K562 (cell line): ENCODE results near the gene SGMS1. TPM values are rescaled to one million over a fixed set of nuclear protein-coding genes. Genes with fewer than 3 reads are reported as not detected.

Experiments
- BHLHE40 ChIP-seq: IDR thresholded peaks from 2 replicates; pipeline ENCODE4 v1.6.1; 2011; ENCODE audit warnings: low read length, improper control_type of control experiment
- BRD9 ChIP-seq: fragments of 450-650 bp; IDR thresholded peaks from 2 replicates; pipeline ENCODE4 v1.6.1; 2018; ENCODE audit warnings: low read depth; ENCODE audit not compliant: partially characterized antibody
- C11orf30 ChIP-seq: fragments of 450-650 bp; IDR thresholded peaks from 2 replicates; pipeline ENCODE4 v1.6.1; 2016; ENCODE audit warnings: low read depth, mild to moderate bottlenecking
- CBX3 ChIP-seq, 2 experiments: IDR thresholded peaks; 1 replicate in 1 of 2; 2 replicates in 1 of 2; pipeline ENCODE4 v1.6.1; 2012; ENCODE audit warnings: inconsistent platforms in 2 of 2, low read length in 2 of 2, borderline replicate concordance in 1 of 2, control low read depth in 1 of 2
- CXXC5 ChIP-seq: fragments of 250-450 bp; sonication (Bioruptor Pico); IDR thresholded peaks from 2 replicates; pipeline ENCODE4 v1.8.0; 2022; ENCODE audit warnings: inconsistent platforms, mild to moderate bottlenecking, moderate library complexity
- FIP1L1 ChIP-seq: fragments of 200-400 bp; formaldehyde crosslinking; IDR thresholded peaks from 2 replicates; pipeline ENCODE4 v1.6.1; 2018; ENCODE audit warnings: mild to moderate bottlenecking, low read depth, low read length; ENCODE audit not compliant: poor library complexity, severe bottlenecking
- FOXM1 ChIP-seq, 2 experiments: fragments of 450-650 bp in 1 of 2; sonication (generic) in 1 of 2; formaldehyde crosslinking in 1 of 2; IDR thresholded peaks; 2 replicates each; pipeline versions ENCODE4 v1.6.1 to v1.9.0; 2017 to 2022; ENCODE audit warnings: low read depth in 2 of 2, mild to moderate bottlenecking in 2 of 2, missing genetic modification reagents in 1 of 2, moderate library complexity in 1 of 2
- MAFF ChIP-seq: IDR thresholded peaks from 2 replicates; pipeline ENCODE4 v1.6.1; 2012; ENCODE audit warnings: low read length, improper control_type of control experiment
- MAFK ChIP-seq: IDR thresholded peaks from 2 replicates; pipeline ENCODE4 v1.6.1; 2011; ENCODE audit warnings: low read length, improper control_type of control experiment
- NFXL1 ChIP-seq: fragments of 450-650 bp; formaldehyde crosslinking; IDR thresholded peaks from 2 replicates; pipeline ENCODE4 v1.4.0; 2021; ENCODE audit warnings: mild to moderate bottlenecking
- RAD51 ChIP-seq: fragments of 450-650 bp; IDR thresholded peaks from 2 replicates; pipeline ENCODE4 v1.7.1; 2016; ENCODE audit warnings: low read depth, mild to moderate bottlenecking, borderline replicate concordance
- SIX5 ChIP-seq, 2 experiments: IDR thresholded peaks; 2 replicates each; pipeline ENCODE4 v1.6.1; 2011; ENCODE audit warnings: low read length in 2 of 2, borderline replicate concordance in 1 of 2, low read depth in 1 of 2, mild to moderate bottlenecking in 1 of 2, moderate library complexity in 1 of 2; ENCODE audit not compliant: insufficient read depth in 1 of 2
- TEAD1 ChIP-seq, 2 experiments: fragments of 450-650 bp in 1 of 2; sonication (generic) in 1 of 2; formaldehyde crosslinking; IDR thresholded peaks; 2 replicates each; pipeline versions ENCODE4 v1.4.0 to v1.8.0; 2020 to 2022; ENCODE audit warnings: mild to moderate bottlenecking in 2 of 2, missing genetic modification reagents in 1 of 2
- XRCC4 ChIP-seq: IDR thresholded peaks from one replicate; pipeline ENCODE4 v1.6.1; 2011; ENCODE audit not compliant: insufficient read depth, insufficient read length; ENCODE audit errors: extremely low read depth
- ZNF3 ChIP-seq: fragments of 250-450 bp; sonication (Bioruptor Pico); IDR thresholded peaks from 2 replicates; pipeline ENCODE4 v1.5.0; 2021; ENCODE audit warnings: mild to moderate bottlenecking, moderate library complexity
- ZNF551 ChIP-seq: fragments of 250-450 bp; sonication (Bioruptor Pico); IDR thresholded peaks from 2 replicates; pipeline ENCODE4 v1.5.0; 2021; ENCODE audit warnings: mild to moderate bottlenecking, moderate library complexity
- ZNF668 ChIP-seq: fragments of 250-450 bp; sonication (Bioruptor Pico); IDR thresholded peaks from 2 replicates; pipeline ENCODE4 v1.8.0; 2022; ENCODE audit warnings: mild to moderate bottlenecking, inconsistent platforms
- ZNF77 ChIP-seq: fragments of 250-450 bp; sonication (Bioruptor Pico); IDR thresholded peaks from 2 replicates; pipeline ENCODE4 v1.5.0; 2020
- polyA plus RNA-seq, 8 experiments: library from polyadenylated mRNA; depleted of rRNA in 4 of 8; stranded (reverse) in 5 of 8; unstranded in 3 of 8; fragments of >200 nt; fragmentation: Nextera tagmentation in 2 of 8; fragmentation: Illumina TruSeq in 1 of 8; extraction: Ambion mirVana in 2 of 8; extraction: Trizol in 1 of 8; gene quantifications; 2 replicates each; pipeline versions ENCODE4 v1.2.1 to v1.2.3, GENCODE V29; 2011 to 2014; ENCODE audit warnings: inconsistent platforms in 1 of 8, missing spikeins in 1 of 8
- total RNA-seq, 7 experiments: library from RNA; depleted of rRNA in 6 of 7; stranded (reverse); fragments of >200 nt in 6 of 7; fragmentation: Illumina TruSeq in 2 of 7; extraction: Trizol in 2 of 7; gene quantifications; 2 replicates each; pipeline versions ENCODE4 v1.2.1 to v1.2.3, GENCODE V29; 2011 to 2021; ENCODE audit warnings: low replicate concordance in 1 of 7
- TF ChIP-seq, protein P1 (sequence below), 2 experiments: IDR thresholded peaks in 1 of 2; conservative IDR thresholded peaks in 1 of 2; 2 replicates each; pipeline ENCODE4 v1.6.1; 2016; ENCODE audit warnings: low read depth in 2 of 2, mild to moderate bottlenecking in 1 of 2, missing compliant biosample characterization in 1 of 2, missing genetic modification characterization in 1 of 2, moderate library complexity in 1 of 2
- TF ChIP-seq, protein P2 (sequence below), 2 experiments: IDR thresholded peaks; 2 replicates each; pipeline ENCODE4 v1.6.1; 2011; ENCODE audit warnings: borderline replicate concordance in 1 of 2, control low read depth in 1 of 2, low read depth in 1 of 2, low read length in 1 of 2, mild to moderate bottlenecking in 1 of 2, mixed read lengths in 1 of 2, moderate library complexity in 1 of 2; ENCODE audit not compliant: insufficient read depth in 1 of 2, insufficient read length in 1 of 2, poor library complexity in 1 of 2, severe bottlenecking in 1 of 2; ENCODE audit errors: extremely low read depth in 1 of 2
- TF ChIP-seq, protein P3 (sequence below), 2 experiments: fragments of 450-650 bp; IDR thresholded peaks; 2 replicates each; pipeline ENCODE4 v1.6.1; 2016

The SGMS1 gene
- total and polyA plus RNA-seq, 9 of the 15 experiments (the other 6 are each of a cell fraction or from before 2014, with no cell fraction given) = 22.6 to 232 (median 82.2) TPM

- TF ChIP-seq NFXL1 (CRISPR knock-in tag) = peak; percentile 51; the same call in 1 of the 2 replicates
- peak in 1 of 2 experiments; percentile 84; a peak in 1 of 3 replicates for TF ChIP-seq CBX3 (IDR thresholded peaks at IDR 0.05; ENCODE audit: borderline replicate concordance in 1 of 2, low read length in 2 of 2)
- TF ChIP-seq, protein P1, sequence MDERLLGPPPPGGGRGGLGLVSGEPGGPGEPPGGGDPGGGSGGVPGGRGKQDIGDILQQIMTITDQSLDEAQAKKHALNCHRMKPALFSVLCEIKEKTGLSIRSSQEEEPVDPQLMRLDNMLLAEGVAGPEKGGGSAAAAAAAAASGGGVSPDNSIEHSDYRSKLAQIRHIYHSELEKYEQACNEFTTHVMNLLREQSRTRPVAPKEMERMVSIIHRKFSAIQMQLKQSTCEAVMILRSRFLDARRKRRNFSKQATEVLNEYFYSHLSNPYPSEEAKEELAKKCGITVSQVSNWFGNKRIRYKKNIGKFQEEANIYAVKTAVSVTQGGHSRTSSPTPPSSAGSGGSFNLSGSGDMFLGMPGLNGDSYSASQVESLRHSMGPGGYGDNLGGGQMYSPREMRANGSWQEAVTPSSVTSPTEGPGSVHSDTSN (CRISPR knock-in tag; IDR thresholded peaks at IDR 0.05; ENCODE audit: low read depth) = no peak
- TF ChIP-seq, protein P1 (tag; conservative IDR thresholded peaks at IDR 0.05; ENCODE audit: low read depth) = peak; percentile 44; the same call in 1 of the 2 replicates
- TF ChIP-seq TEAD1 (CRISPR knock-in tag; IDR thresholded peaks at IDR 0.05) = peak; percentile 76 to 86; a peak in 2 of 4 replicates
- TF ChIP-seq, protein P2, sequence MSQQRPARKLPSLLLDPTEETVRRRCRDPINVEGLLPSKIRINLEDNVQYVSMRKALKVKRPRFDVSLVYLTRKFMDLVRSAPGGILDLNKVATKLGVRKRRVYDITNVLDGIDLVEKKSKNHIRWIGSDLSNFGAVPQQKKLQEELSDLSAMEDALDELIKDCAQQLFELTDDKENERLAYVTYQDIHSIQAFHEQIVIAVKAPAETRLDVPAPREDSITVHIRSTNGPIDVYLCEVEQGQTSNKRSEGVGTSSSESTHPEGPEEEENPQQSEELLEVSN (IDR thresholded peaks at IDR 0.05; ENCODE audit: borderline replicate concordance in 1 of 2, extremely low read depth in 1 of 2, insufficient read depth in 1 of 2, insufficient read length in 1 of 2, low read depth in 1 of 2, low read length in 1 of 2, poor library complexity in 1 of 2, severe bottlenecking in 1 of 2) = peak; percentile 24 to 28
- peak; percentile 73; the same call in 1 of the 2 replicates for TF ChIP-seq ZNF668 (CRISPR knock-in tag)
- TF ChIP-seq SIX5 (IDR thresholded peaks at IDR 0.05; ENCODE audit: borderline replicate concordance in 1 of 2, insufficient read depth in 1 of 2, low read depth in 1 of 2, low read length in 2 of 2) = no peak
- peak; percentile 43; the same call in 1 of the 2 replicates for TF ChIP-seq RAD51
- no peak for TF ChIP-seq ZNF551 (CRISPR knock-in tag)
- TF ChIP-seq BRD9 = peak; percentile 92
- TF ChIP-seq C11orf30 = peak; percentile 94
- TF ChIP-seq ZNF77 = no peak
- peak; percentile 90 for TF ChIP-seq MAFK
- peak; percentile 91 for TF ChIP-seq MAFF
- TF ChIP-seq BHLHE40 = peak; percentile 84
- TF ChIP-seq CXXC5 = peak; percentile 85
- TF ChIP-seq FIP1L1 = no peak
- TF ChIP-seq, protein P3, sequence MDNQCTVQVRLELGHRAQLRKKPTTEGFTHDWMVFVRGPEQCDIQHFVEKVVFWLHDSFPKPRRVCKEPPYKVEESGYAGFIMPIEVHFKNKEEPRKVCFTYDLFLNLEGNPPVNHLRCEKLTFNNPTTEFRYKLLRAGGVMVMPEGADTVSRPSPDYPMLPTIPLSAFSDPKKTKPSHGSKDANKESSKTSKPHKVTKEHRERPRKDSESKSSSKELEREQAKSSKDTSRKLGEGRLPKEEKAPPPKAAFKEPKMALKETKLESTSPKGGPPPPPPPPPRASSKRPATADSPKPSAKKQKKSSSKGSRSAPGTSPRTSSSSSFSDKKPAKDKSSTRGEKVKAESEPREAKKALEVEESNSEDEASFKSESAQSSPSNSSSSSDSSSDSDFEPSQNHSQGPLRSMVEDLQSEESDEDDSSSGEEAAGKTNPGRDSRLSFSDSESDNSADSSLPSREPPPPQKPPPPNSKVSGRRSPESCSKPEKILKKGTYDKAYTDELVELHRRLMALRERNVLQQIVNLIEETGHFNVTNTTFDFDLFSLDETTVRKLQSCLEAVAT (IDR thresholded peaks at IDR 0.05) = peak; percentile 87 to 91; a peak in 3 of 4 replicates
- TF ChIP-seq FOXM1 (IDR thresholded peaks at IDR 0.05; ENCODE audit: low read depth) = peak; percentile 79
- no peak for TF ChIP-seq FOXM1 (CRISPR knock-in tag; IDR thresholded peaks at IDR 0.05; ENCODE audit: low read depth)
- no peak for TF ChIP-seq XRCC4
- TF ChIP-seq ZNF3 (CRISPR knock-in tag) = no peak
Measured at GRCh38 chr10:50577681-50578350, 45.9 kb downstream of the SGMS1 start (continued).
